Hair follicle dermal papilla cell (primary cell): Measurements from ENCODE around the gene DENND2A. TPM values are rescaled to one million over a fixed set of nuclear protein-coding genes. Genes with fewer than 3 reads are reported as not detected.

Experiments
- small RNA-seq: library from RNA; depleted of rRNA; stranded (forward); fragments of <200 nt; gene quantifications from one replicate; pipeline ENCODE3, GENCODE V24; 2012
- total RNA-seq: library from RNA; depleted of rRNA; stranded (reverse); fragments of >200 nt; gene quantifications from 2 replicates; pipeline ENCODE4 v1.2.3, GENCODE V29; 2012

Gene DENND2A
- 61.8 and 71.0 TPM in 2 replicates for total RNA-seq

GRCh38 chr7:140640727-140641523, at the start of gene DENND2A:
TSS of gene DENND2A (minus strand) at chr7:140640813. CDS start at chr7:140602397, 38,416 bp downstream.

DNA sequence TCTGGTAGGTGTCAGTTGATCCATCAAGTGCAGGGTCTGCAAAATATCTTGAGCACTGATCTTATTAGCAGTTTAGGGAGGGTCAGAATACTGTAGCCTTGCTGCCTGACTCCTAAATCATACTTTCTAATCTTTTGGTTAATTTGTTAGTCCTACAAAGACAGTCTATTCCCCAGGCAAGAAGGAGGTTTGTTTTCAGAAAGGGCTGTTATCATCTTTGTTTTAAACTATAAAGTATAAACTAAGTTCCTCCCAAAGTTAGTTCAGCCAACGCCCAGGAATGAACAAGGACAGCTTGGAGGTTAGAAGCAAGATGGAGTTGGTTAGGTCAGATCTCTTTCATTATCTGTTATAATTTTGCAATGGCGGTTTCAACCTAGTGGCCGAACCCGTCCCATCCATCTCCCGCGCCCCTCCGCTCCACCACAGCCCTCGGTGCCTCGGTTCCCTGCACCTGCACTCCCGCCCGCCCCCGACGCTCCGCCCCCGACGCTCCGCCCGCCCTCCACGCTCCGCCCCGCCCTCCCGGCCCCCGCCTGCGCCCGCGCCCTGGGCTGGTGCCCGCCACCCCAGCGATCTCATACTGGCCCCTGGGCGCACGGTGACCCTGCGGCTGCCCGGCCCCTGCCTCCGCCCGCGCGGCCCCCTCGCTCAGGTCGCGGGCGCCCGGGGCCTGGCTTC, 31.9 kb upstream of the DENND2A start, which contains the start of gene ADCK2:
ADCK2 (plus strand) TSS at position 564 of the 681 bp plus-strand sequence. CDS start 386 bp downstream, outside the sequence.

DNA sequence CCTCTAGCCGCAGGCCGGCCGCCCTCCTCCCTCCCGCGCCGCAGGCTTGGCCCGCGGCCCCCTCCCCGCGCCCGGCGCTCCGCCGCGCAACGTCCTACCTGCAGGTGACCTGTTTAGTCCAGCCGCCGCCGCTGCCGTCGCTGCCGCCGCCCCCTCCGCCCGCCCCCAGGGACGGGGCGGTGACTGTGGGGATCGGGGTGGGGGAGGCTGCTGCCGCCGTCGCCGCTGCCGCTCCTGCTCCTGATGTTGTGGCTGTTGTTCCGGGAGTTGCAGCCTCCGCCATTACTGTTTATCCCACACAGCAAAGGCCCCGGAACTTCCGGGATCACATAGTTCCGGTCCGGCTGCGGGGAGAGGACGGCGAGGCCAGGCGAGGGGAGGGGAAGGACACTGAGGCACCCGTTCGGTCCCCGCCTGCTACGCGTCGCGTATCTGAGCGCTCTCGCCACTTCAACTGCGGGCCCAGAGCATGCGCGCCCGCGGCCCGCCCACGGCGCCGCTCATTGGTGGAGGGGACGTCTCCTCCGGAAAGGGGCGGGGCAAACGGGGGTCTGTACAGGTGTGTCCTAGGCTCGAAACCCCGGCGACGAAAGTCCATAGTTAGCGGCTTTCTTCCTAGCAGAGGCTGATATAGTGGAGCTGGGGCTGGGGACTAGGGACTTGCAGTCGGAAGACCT, 161.4 kb downstream of the DENND2A start, which contains the start of gene MKRN1:
MKRN1 (minus strand) TSS at position 444 of the 677 bp plus-strand sequence; CDS start at position 283, 161 bp downstream.

Small RNA genes lying within 50 kb of the gene (small RNA-seq; reads per million reads assigned to genes)
- gene RF00019 (not detected), gene RN7SL771P (not detected)

Other genes starting within 250 kb of the DENND2A start
- gene SLC37A3, start 242.3 kb downstream of the DENND2A start, total RNA-seq = 64.1 and 79.8 TPM in 2 replicates
- not detected in 2 replicates for gene RAB19, start 236.8 kb downstream of the DENND2A start, total RNA-seq
- 50.8 and 60.4 TPM in 2 replicates for gene MKRN1, start 161.3 kb downstream of the DENND2A start, total RNA-seq
- gene ADCK2, start 32.1 kb upstream of the DENND2A start, total RNA-seq = 20.6 and 26.5 TPM in 2 replicates
- gene NDUFB2, start 55.9 kb upstream of the DENND2A start, total RNA-seq = 69.3 and 106 TPM in 2 replicates